MCF 10A (cell line): Measurements from ENCODE around the gene BRIX1. TPM values are rescaled to one million over a fixed set of nuclear protein-coding genes. Genes with fewer than 3 reads are reported as not detected.

Source experiments
- Bru-seq: library from RNA; stranded (reverse); fragments of 400-500 nt; gene quantifications from one replicate; lab custom pipeline; 2021; lab: Mats Ljungman, UMichigan
- BruChase-seq, 2 experiments: library from RNA; stranded (reverse); fragments of 400-500 nt; gene quantifications; one replicate each; lab custom pipeline; 2021; lab: Mats Ljungman, UMichigan
- BruUV-seq: library from RNA; stranded (reverse); fragments of 400-500 nt; replicated peaks from 2 replicates; lab custom pipeline; 2021; lab: Mats Ljungman, UMichigan
- CTCF ChIA-PET: fragments of 300-600 bp; sonication (Branson Sonifier 250); formaldehyde crosslinking; extraction: SDS; loops from one replicate; lab custom pipeline; 2021; ENCODE audit warnings: antibody characterized with exemption, inconsistent platforms; lab: Yijun Ruan, JAX
- POLR2A ChIA-PET: fragments of 300-600, 350-650 bp; sonication (Branson Sonifier 250); formaldehyde crosslinking; extraction: SDS; loops from one replicate; lab custom pipeline; 2020; ENCODE audit warnings: antibody characterized with exemption, inconsistent platforms; lab: Yijun Ruan, JAX
- DNase-seq: peaks from one replicate; pipeline ENCODE4 v3.0.0-alpha.2; 2018; ENCODE audit not compliant: unreplicated experiment
- H3K27ac Mint-ChIP-seq: one replicate; pipeline ENCODE4 v1.8.0; 2022; ENCODE audit warnings: mild to moderate bottlenecking, low read depth, mixed read lengths; ENCODE audit not compliant: unreplicated experiment
- H3K27me3 Mint-ChIP-seq: one replicate; pipeline ENCODE4 v1.8.0; 2022; ENCODE audit warnings: mixed read lengths; ENCODE audit not compliant: insufficient read depth, unreplicated experiment
- H3K36me3 Mint-ChIP-seq: one replicate; pipeline ENCODE4 v1.8.0; 2022; ENCODE audit warnings: mild to moderate bottlenecking, moderate library complexity, mixed read lengths; ENCODE audit not compliant: insufficient read depth, unreplicated experiment
- H3K4me1 Mint-ChIP-seq: one replicate; pipeline ENCODE4 v1.8.0; 2022; ENCODE audit warnings: mixed read lengths; ENCODE audit not compliant: insufficient read depth, unreplicated experiment
- H3K4me3 Mint-ChIP-seq: one replicate; pipeline ENCODE4 v1.8.0; 2022; ENCODE audit warnings: mild to moderate bottlenecking, moderate library complexity, mixed read lengths; ENCODE audit not compliant: unreplicated experiment
- H3K9me3 Mint-ChIP-seq: one replicate; pipeline ENCODE4 v1.8.0; 2022; ENCODE audit warnings: mixed read lengths; ENCODE audit not compliant: unreplicated experiment
- CTCF ChIP-seq: fragments of 200-600 bp; IDR thresholded peaks from one replicate; pipeline ENCODE4 v1.8.0; 2022; ENCODE audit warnings: antibody characterized with exemption, mild to moderate bottlenecking; ENCODE audit not compliant: unreplicated experiment
- intact Hi-C: fragments of 100-400 bp; cut with micrococcal nuclease; formaldehyde crosslinking; loops from 2 replicates; pipeline ENCODE4 v1.14.1; 2022
- long read RNA-seq: library from polyadenylated mRNA; stranded (forward); transcript quantifications from one replicate; pipeline ENCODE4 v2.0.0, GENCODE V29; 2022
- total RNA-seq: library from RNA; stranded (reverse); gene quantifications from 2 replicates; pipeline ENCODE4 v1.2.3, GENCODE V29; 2022

Gene BRIX1
- total RNA-seq (36.0 and 50.8 TPM in 2 replicates), Bru-seq, nascent RNA (percentile 93 among the genes with signal in this experiment), BruChase-seq, experiment 1, labeled RNA remaining after a 6-hour chase (percentile 83 among the genes with signal in this experiment), BruChase-seq, experiment 2, labeled RNA remaining after a 2-hour chase (percentile 95 among the genes with signal in this experiment)
- long read RNA-seq, transcript BRIX1-201 (10 exons, 1,926 nt): major isoform, 179 of 192 reads
- long read RNA-seq, partial matches to known transcripts: 0 of 192 reads
- long read RNA-seq, other reads (novel, unspliced or antisense): 13 of 192 reads

- ChIA-PET POLR2A (interaction anchor here (0.6 to 8.3 kb wide), 29 partner anchors 9 to 1237 kb away, joined by 3 to 157 read pairs (median 4); partner anchors contain the start of genes AMACR, DNAJC21, LMBRD2 and SKP2), CTCF (interaction anchor here (0.6 to 2.1 kb wide), 13 partner anchors 8 to 1572 kb away, joined by 3 to 11 read pairs (median 4); partner anchors contain the start of gene DNAJC21)
- H3K4me1 Mint-ChIP-seq: peaks cover 12% of the 10 kb centered on the region
- no peak for TF ChIP-seq CTCF
- H3K4me3 Mint-ChIP-seq: no peak within 1 kb of the TSS
- DNase-seq: peak; percentile 97
- no peaks in the 10 kb centered on the region for H3K27me3 Mint-ChIP-seq
- H3K9me3 Mint-ChIP-seq: no peaks in the 10 kb centered on the region
- no TSS peak for BruUV-seq
- intact Hi-C loops: loop anchor here (1.0 to 10.0 kb wide), 3 partner anchors 14 to 1470 kb away; partner anchors contain the start of genes DNAJC21 and TARS1
- H3K27ac Mint-ChIP-seq: no peak within 1 kb of the TSS
- peaks cover 34% of the 10 kb centered on the region for H3K36me3 Mint-ChIP-seq
Observed at GRCh38 chr5:34915139-34915855, at the start of gene BRIX1, which contains the start of gene RAD1. TSS of gene BRIX1 (plus strand) at chr5:34915711. CDS start at chr5:34915739, 28 bp downstream. TSS of gene RAD1 (minus strand) at chr5:34915504. CDS start at chr5:34914892, 612 bp downstream.

GRCh38 chr5:34866989-34867471, 48.5 kb upstream of the BRIX1 start:
- intact Hi-C loops: no loop called here
- DNase-seq: no peak
- H3K27ac Mint-ChIP-seq: no peak overlapping the region

GRCh38 chr5:34867660-34868059, 47.9 kb upstream of the BRIX1 start:
- BruUV-seq: no TSS peak
- ChIA-PET CTCF (interaction anchor here (1.1 to 1.2 kb wide), 3 partner anchors 13 to 256 kb away, joined by 3 to 6 read pairs (median 4); no protein-coding TSS in a partner anchor), POLR2A (interaction anchor here (1.3 kb wide), 1 partner anchor 28 kb away, joined by 3 read pairs; the partner anchor contains the start of gene TTC23L)
- H3K27me3 Mint-ChIP-seq: no peaks in the 10 kb centered on the region
- no peaks in the 10 kb centered on the region for H3K9me3 Mint-ChIP-seq
- H3K4me3 Mint-ChIP-seq: no peak overlapping the region
- intact Hi-C loops: no loop called here
- no peaks in the 10 kb centered on the region for H3K4me1 Mint-ChIP-seq
- H3K36me3 Mint-ChIP-seq: no peaks in the 10 kb centered on the region
- no peak for TF ChIP-seq CTCF
- DNase-seq: no peak
- no peak overlapping the region for H3K27ac Mint-ChIP-seq

More at GRCh38 chr5:34866989-34867471, 48.5 kb upstream of the BRIX1 start:
- TF ChIP-seq CTCF: no peak
- CTCF ChIA-PET: interaction anchor here (0.8 to 1.1 kb wide), 2 partner anchors 13 to 162 kb away, joined by 3 to 4 read pairs; no protein-coding TSS in a partner anchor
- H3K9me3 Mint-ChIP-seq: no peaks in the 10 kb centered on the region
- no peaks in the 10 kb centered on the region for H3K36me3 Mint-ChIP-seq
- H3K27me3 Mint-ChIP-seq: no peaks in the 10 kb centered on the region
- no peaks in the 10 kb centered on the region for H3K4me1 Mint-ChIP-seq
- BruUV-seq: no TSS peak
- H3K4me3 Mint-ChIP-seq: no peak overlapping the region
- POLR2A ChIA-PET: interaction anchor here (1.3 kb wide), 1 partner anchor 28 kb away, joined by 3 read pairs; the partner anchor contains the start of gene TTC23L
